ENCODE measurements around the gene AS3MT.
"Not testable (repeated sequence)": the region's sequence is repeated elsewhere in the genome, so short reads cannot be mapped to it uniquely, and the experiment has no call there.

AS3MT gene

GRCh38 chr10:102923601-102924000, 54.3 kb downstream of the AS3MT start:
- no peak for DNase-seq

GRCh38 chr10:102926842-102927241, 57.6 kb downstream of the AS3MT start:
- no peak for DNase-seq

GRCh38 chr10:102927311-102928010, 58.2 kb downstream of the AS3MT start:
- no peak for DNase-seq

GRCh38 chr10:102928442-102928841, 59.2 kb downstream of the AS3MT start:
- not testable (repeated sequence) for DNase-seq

- DNase-seq, result no peak
These were observed 61.5 kb downstream of the AS3MT start for GRCh38 chr10:102930720-102931119.

GRCh38 chr10:102931643-102932042, 62.4 kb downstream of the AS3MT start:
- no peak for DNase-seq

GRCh38 chr10:102935505-102935904, 66.2 kb downstream of the AS3MT start:
- DNase-seq, result no peak

GRCh38 chr10:102935939-102936605, 66.8 kb downstream of the AS3MT start:
- DNase-seq, result no peak

- DNase-seq, result no peak
These were observed 72.1 kb downstream of the AS3MT start for GRCh38 chr10:102941401-102941800.

- DNase-seq, result no peak
These were observed 76.2 kb downstream of the AS3MT start for GRCh38 chr10:102945449-102945848.

- no peak for DNase-seq
These were observed 76.7 kb downstream of the AS3MT start for GRCh38 chr10:102945962-102946361.

GRCh38 chr10:102946992-102947391, 77.7 kb downstream of the AS3MT start:
- no peak for DNase-seq

- DNase-seq, result no peak
These were observed 78.9 kb downstream of the AS3MT start for GRCh38 chr10:102948176-102948575.

- DNase-seq, result no peak
These were observed 79.5 kb downstream of the AS3MT start for GRCh38 chr10:102948786-102949185.

GRCh38 chr10:102949916-102950315, 80.6 kb downstream of the AS3MT start:
- DNase-seq, result no peak

GRCh38 chr10:102951316-102951715, 82.0 kb downstream of the AS3MT start:
- no peak for DNase-seq

Data from activated CD8-positive, alpha-beta memory T cell treated with anti-CD3 and anti-CD28 coated beads, Interleukin-2, amount 50 U/mL, for 4 hours (primary cell).